Spleen (tissue), 11 donors: ENCODE measurements around the gene PEAR1. TPM values are rescaled to one million over a fixed set of nuclear protein-coding genes. Genes with fewer than 3 reads are reported as not detected.

Source experiments
- DNase-seq: peaks from one replicate; pipeline ENCODE4 v3.0.0-alpha.2; 2020
- H3K27ac ChIP-seq, 8 donors: fragments of 200-600 bp; sonication (generic) in 7 of 8; 1 replicate in 4 of 8; 2 replicates in 4 of 8; pipeline versions ENCODE4 v1.5.0 to v1.8.0; 2016 to 2021; ENCODE audit warnings: inconsistent platforms in 4 of 8, mild to moderate bottlenecking in 4 of 8, moderate library complexity in 1 of 8
- H3K27me3 ChIP-seq, 7 donors: fragments of 200-600 bp; sonication (generic) in 6 of 7; replicated peaks in 1 of 7; 1 replicate in 4 of 7; 2 replicates in 3 of 7; pipeline versions ENCODE4 v1.5.0 to v1.8.0; 2016 to 2021; ENCODE audit warnings: inconsistent platforms in 3 of 7, mild to moderate bottlenecking in 1 of 7
- H3K36me3 ChIP-seq, 6 donors: fragments of 200-600 bp; sonication (generic) in 5 of 6; 1 replicate in 4 of 6; 2 replicates in 2 of 6; pipeline versions ENCODE4 v1.5.0 to v1.8.0; 2016 to 2021; ENCODE audit warnings: inconsistent platforms in 2 of 6
- H3K4me1 ChIP-seq, 6 donors: fragments of 200-600 bp; sonication (generic) in 5 of 6; 1 replicate in 3 of 6; 2 replicates in 3 of 6; pipeline versions ENCODE4 v1.5.0 to v1.8.0; 2016 to 2021; ENCODE audit warnings: inconsistent platforms in 3 of 6
- H3K4me3 ChIP-seq, 8 donors: fragments of 200-600 bp; sonication (generic) in 7 of 8; 1 replicate in 4 of 8; 2 replicates in 4 of 8; pipeline versions ENCODE4 v1.5.0 to v1.8.0; 2016 to 2021; ENCODE audit warnings: inconsistent platforms in 4 of 8, mild to moderate bottlenecking in 4 of 8, moderate library complexity in 2 of 8
- H3K9me3 ChIP-seq, 8 donors: fragments of 200-600 bp; sonication (generic) in 7 of 8; 1 replicate in 4 of 8; 2 replicates in 4 of 8; pipeline versions ENCODE4 v1.5.0 to v1.8.0; 2016 to 2021; ENCODE audit warnings: inconsistent platforms in 4 of 8
- CTCF ChIP-seq, 11 experiments: fragments of 200-600 bp in 7 of 11; fragments of 450-650 bp in 4 of 11; sonication (generic) in 4 of 11; IDR thresholded peaks in 8 of 11; conservative IDR thresholded peaks in 3 of 11; 1 replicate in 7 of 11; 2 replicates in 4 of 11; pipeline versions ENCODE4 v1.4.0 to v1.8.0; 2016 to 2021; ENCODE audit warnings: antibody characterized with exemption in 11 of 11, inconsistent platforms in 4 of 11, mild to moderate bottlenecking in 1 of 11
- POLR2A ChIP-seq, 3 donors: fragments of 450-650 bp; IDR thresholded peaks; one replicate each; pipeline ENCODE4 v1.5.1; 2017; ENCODE audit warnings: antibody characterized with exemption in 3 of 3, mild to moderate bottlenecking in 1 of 3
- POLR2AphosphoS5 ChIP-seq, 3 donors: sonication (generic); formaldehyde crosslinking; IDR thresholded peaks; one replicate each; pipeline ENCODE4 v1.5.1; 2017; ENCODE audit warnings: antibody characterized with exemption in 3 of 3
- WGBS, 5 donors: extraction: QIAGEN DNeasy Blood & Tissue Kit in 3 of 5; methylation state at CpG; one replicate each; pipeline versions ENCODE4 v1.1.5 to v1.1.7; 2013 to 2018; 5-methylcytosine and 5-hydroxymethylcytosine counted together
- intact Hi-C: fragments of 100-400 bp; cut with DNase I; formaldehyde crosslinking; loops from one replicate; pipeline ENCODE4 v1.15.0; 2023; ENCODE audit warnings: low total_unique reads
- polyA plus RNA-seq, 3 donors: library from polyadenylated mRNA; stranded (reverse); fragments of 200-250 nt; gene quantifications; one replicate each; pipeline ENCODE4 v1.2.1, GENCODE V29; 2013
- total RNA-seq, 7 donors: library from RNA; depleted of rRNA in 3 of 7; stranded (reverse); fragments of >200 nt in 3 of 7; fragmentation: NEBNext Ultra II Directional in 4 of 7; extraction: Animal tissue kit (Norgen Biotek cat#: 25700) in 4 of 7; gene quantifications; one replicate each; pipeline versions ENCODE4 v1.1.0 to v1.2.1, GENCODE V29; 2016 to 2021
- donor health status: healthy with polysubstance abuse.
- donor health status: DM: no; HTN: no; CAD: no; lungs with moderate emphysema.
- donor health status: DM: no; HTN: no; CAD: no.
- donor health status: Bipolar disorder and iron deficiency.
- donor health status: healthy.
- donor health status: DM: no; HTN: no; CAD: no.
- donor health status: DM: yes; HTN: yes; CAD: no.

Gene PEAR1
- total and polyA plus RNA-seq, 10 donors, result 1.4 to 28.3 (median 20.2) TPM

DNA sequence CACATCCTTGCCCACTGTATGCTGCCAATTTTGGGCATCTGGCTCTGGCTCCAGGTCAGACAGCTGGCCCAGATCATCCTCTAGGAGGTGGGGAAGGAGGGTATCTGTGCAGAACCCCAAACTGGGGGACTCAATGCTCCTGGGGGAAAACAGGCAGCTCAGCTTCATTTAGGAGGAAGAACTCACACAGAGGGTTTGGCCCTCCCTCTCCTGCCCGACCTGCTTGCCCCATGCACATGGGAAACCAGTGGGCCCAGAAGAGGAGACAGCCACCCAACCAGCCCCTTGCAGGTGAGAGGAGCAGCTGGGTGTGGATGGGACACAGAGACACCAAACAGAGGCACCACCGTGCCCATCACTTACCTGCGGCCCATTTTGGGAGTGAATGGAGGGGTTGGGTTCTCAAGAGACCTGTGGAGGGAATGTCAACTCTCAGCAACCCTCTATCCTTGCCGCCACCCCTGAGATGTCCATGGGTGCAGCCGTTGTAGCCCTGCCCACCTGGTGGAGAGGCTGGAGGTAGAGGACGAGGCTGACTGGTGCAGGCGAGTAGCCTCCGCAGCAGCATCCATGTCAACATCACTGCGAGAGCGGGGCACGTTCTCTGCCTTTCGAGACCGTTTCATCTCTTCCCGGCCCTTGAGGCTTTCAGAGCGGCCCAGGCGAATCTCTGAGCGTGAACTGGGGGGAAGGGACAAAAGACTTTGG lies 54.5 kb downstream of the PEAR1 start:
- no peak for DNase-seq
- peak in 1 of 3 donors; percentile 12 for TF ChIP-seq POLR2AphosphoS5 (IDR thresholded peaks at IDR 0.05)
- TF ChIP-seq CTCF (IDR thresholded peaks at IDR 0.05 in 8 of 11, conservative IDR thresholded peaks at IDR 0.05 in 3 of 11), result no peak

GRCh38 chr1:156948708-156949107 lies 55.2 kb downstream of the PEAR1 start:
- Histone ChIP-seq H3K4me3 (no peak overlapping the region), H3K9me3 (no peaks in the 10 kb centered on the region), H3K4me1 (no peaks in the 10 kb centered on the region), H3K36me3 (peaks cover 0 to 100% (median 64%) of the 10 kb centered on the region in 6 donors), H3K27me3 (no peaks in the 10 kb centered on the region), H3K27ac (no peak overlapping the region)
- TF ChIP-seq CTCF (IDR thresholded peaks at IDR 0.05 in 8 of 11, conservative IDR thresholded peaks at IDR 0.05 in 3 of 11) (no peak), POLR2A (IDR thresholded peaks at IDR 0.05) (no peak), POLR2AphosphoS5 (IDR thresholded peaks at IDR 0.05) (no peak)
- 78 to 87% (median 83%) methylated on average over 4 of the region's 4 CpGs for WGBS, 5 donors
- DNase-seq, result no peak
- intact Hi-C loops, result no loop called here

More for the DNA sequence above, 54.5 kb downstream of the PEAR1 start:
- Histone ChIP-seq H3K9me3 (no peaks in the 10 kb centered on the region), H3K36me3 (peaks cover 0 to 100% (median 68%) of the 10 kb centered on the region in 6 donors), H3K4me3 (no peak overlapping the region), H3K4me1 (no peaks in the 10 kb centered on the region), H3K27ac (no peak overlapping the region), H3K27me3 (no peaks in the 10 kb centered on the region)
- WGBS, 5 donors, result 91 to 98% (median 94%) methylated on average over 15 to 17 of the region's 17 CpGs
- intact Hi-C loops, result no loop called here

DNA sequence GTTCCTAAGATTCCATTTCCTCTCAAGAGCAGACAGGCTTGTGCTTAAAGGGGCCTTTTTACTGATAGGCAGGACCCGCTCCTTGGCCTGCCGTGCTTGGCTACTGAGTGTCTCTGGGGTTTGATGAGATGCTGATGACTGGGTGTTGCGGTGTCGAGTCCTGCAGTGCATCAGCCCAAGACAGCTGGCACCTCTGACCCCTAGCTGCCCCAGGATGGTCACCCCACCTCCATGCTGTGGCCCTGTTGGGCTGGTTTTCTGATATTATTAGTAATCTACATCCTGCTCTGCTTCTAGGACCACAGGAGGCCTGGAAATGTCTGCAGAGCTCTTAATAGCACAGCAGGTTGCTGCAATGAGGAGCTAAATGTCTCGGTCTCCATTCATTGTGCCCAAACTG lies 55.6 kb downstream of the PEAR1 start:
- Histone ChIP-seq H3K27ac (no peak overlapping the region), H3K36me3 (peaks cover 0 to 100% (median 60%) of the 10 kb centered on the region in 6 donors)

More for the DNA sequence above, 55.6 kb downstream of the PEAR1 start:
- WGBS, 5 donors, result 83 to 100% (median 93%) methylated on average over 5 of the region's 5 CpGs
- no peak for DNase-seq
- H3K9me3 ChIP-seq, result no peaks in the 10 kb centered on the region
- H3K4me3 ChIP-seq, result no peak overlapping the region
- no peaks in the 10 kb centered on the region for H3K4me1 ChIP-seq
- H3K27me3 ChIP-seq, result no peaks in the 10 kb centered on the region
- intact Hi-C loops, result no loop called here
- TF ChIP-seq POLR2A (IDR thresholded peaks at IDR 0.05) (no peak), CTCF (IDR thresholded peaks at IDR 0.05 in 8 of 11, conservative IDR thresholded peaks at IDR 0.05 in 3 of 11) (no peak)
